Measurements from ENCODE around the gene CAST.
"Not testable (repeated sequence)": the region's sequence is repeated elsewhere in the genome, so short reads cannot be mapped to it uniquely, and the experiment has no call there.

The CAST gene

DNA sequence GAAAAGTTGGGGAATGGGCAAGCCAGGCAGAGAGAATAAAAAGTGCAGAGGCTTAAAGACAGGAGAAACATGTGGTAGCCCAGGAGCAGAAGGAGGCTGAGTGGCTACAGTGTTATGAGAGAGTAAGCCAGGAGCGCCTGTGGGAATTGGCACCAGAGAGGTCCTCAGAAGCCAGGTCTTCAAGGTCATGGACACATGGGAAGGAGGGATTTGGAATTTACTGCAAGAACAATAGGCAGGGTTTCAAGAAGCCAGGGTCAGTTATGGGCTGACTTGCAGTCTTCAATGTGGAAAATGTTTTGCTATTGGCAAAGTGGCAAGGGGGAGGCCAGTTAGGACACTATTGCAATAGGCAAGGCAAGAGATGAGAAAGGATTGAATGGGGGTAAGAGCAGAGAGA is 116.2 kb downstream of the CAST start:
- no peak for DNase-seq (ENCODE audit: low read depth in 2 of 2)

DNA sequence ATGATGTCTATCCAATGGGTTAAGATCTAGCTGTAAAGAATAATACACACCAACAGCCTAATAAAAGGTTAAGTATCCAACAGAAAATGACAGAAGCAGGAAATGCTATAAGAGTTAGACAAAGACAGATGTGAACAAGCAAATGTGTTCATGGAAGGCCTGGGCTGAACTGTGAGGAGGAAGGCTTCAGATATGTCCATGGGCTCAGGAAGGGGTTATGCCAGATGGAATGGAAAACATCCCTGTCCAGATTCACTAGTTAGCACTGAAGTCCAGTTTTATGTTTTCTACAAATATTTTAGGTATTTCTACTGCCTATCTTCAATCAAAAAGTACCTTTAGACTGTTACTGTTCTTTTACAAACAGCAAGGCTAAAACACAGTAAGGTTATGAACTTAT is 118.5 kb downstream of the CAST start:
- DNase-seq (ENCODE audit: low read depth in 2 of 2) = no peak

DNA sequence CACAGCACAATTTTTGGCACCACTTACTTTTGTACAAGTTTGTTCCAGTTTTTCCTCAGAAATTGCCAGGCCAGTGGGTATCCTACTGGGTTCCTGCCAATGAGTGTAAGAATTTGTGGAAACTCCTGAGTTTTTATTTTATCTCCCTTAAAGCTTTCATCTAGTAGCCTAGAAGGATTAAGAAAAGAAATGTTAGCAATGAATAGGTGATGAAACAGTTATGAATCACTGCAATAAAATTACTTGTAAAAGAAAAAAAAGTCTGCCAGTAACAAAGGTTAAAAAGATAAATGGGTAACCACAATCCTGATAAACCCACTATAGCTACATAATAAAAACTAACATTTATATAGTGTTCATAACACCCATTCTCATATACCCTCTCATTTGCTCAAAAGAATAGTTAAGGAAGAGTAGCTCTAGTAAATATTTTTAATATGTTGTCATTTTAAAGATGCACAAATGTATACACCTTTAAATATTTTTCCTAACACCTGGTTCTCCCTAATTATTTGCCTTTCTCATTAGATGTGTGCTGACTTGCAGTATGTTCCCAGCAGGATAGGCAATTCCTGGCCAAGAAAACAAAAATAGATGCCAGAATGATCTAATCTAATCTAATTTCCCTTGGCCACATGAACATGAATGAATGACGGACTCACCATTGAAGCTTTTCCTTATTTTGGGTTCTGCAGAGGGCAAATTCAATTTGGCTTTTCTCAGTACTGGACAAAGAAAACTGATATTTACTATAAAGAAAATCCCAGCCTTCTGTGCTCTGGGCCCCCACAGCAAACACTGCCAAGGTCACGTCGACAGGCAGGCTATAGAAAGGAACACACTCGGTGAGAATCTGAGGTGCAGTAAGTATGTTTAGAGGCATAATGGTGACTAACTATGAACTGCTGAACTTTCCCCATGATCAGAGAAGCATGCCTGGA is 119.1 kb downstream of the CAST start:
- DNase-seq (ENCODE audit: low read depth in 2 of 2) = no peak

DNA sequence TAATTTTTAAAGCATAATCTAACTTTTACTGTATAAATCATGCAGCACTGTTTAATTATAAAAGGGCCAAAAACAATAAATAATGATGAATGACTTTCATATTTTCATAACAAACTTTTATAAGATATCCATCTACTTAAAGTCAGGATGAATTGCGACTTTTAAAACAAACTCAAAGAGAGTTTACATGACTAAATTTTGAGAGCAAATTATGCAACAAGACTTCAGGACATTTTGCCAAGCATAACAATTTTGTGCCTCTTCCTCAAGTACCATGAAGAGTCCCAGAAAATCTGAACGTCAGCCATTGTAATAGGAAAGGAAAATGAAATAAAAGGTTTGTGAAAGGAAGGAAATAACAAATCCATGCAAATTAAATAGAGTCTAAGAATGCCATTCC is 121.2 kb downstream of the CAST start:
- no peak for DNase-seq (ENCODE audit: low read depth in 2 of 2)

DNA sequence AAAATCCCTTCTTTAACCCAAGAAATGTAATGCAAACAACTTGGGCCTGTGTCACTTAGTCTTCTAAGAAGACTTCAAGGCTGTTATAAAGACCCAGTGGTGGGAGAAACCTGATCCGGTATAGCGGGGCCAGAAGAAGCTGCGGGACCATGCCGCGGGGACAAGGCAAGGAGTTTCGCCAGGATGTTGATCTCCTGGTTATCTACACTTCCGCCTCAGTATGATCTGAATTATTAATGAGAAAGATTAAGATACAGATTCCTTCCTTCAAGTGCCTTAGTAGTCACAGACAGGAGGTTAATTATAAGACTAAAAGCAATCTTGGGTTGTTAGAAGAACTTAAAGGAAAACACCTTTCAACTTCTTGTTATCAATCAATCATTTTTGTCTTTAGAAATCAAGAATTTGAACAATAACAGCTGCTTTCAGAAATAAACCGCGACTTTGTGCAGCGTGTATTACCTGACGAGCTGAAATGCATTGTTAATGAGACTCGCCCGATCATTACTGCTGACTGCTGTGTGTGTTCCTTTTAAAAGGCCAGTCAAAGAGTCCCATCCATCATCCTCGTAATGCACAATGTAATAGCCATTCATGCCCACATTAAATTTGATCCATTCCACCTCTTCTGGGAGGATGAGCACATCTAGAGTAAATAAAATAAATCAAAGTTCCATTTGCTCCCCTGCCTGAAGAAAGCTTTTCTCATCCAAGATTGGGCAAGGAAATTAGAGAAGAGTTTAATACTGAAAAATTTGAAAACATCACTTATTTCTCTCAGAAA is 123.3 kb downstream of the CAST start:
- no peak for DNase-seq (ENCODE audit: low read depth in 2 of 2)

DNA sequence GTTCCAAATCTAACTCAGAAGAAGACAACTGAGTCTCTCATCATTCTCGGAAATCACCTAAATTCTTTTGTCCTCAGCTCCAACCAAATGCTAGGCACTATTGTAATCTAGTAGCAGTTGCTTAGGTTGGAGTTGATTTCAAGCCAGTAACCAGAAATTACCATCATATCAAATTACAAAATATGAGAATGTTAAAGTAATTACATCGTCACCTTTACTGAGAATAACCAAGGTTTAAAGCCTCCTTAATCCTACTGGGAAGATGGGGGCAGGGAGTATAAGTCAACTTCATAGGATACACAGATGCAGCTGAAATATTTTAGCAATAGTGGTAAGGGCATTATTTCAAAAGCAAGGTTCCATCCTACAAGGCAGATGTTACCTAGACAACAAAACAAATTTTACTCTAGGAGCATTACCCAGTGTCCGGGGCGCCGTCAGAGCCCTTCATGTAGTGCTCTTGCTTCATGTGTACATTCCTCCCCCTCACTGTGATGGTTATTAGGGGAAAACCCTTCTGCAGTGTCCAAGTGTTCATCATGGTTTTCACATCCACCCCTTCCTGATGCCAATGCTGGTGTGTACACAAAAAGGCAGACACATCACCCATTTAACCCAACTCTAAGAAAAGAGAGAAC is 126.1 kb downstream of the CAST start:
- no peak for DNase-seq (ENCODE audit: low read depth in 2 of 2)

DNA sequence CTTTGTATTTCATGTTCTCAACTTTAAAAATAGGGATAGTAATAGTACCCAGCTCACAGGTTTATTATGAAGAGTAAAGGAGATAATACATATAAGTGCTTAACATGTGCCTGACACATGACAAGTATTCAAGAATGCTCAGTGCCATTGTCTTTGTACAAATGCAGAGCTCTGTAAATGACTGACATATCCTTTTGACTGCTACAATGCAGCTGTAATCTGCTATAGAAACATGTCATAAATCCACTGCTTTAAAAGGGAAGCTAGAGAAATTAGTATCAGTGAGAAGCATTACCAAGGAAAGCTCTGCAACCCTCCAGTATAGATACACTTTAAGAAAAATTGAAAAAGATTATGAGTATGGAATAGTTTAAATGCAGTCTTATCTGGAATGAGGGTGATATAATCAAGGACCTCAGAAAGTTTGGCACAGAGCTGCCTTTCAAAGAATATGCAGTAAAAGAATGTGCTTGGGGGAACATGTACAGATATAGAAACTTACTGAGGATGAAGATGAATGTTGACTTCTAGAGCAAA is 127.7 kb downstream of the CAST start:
- no peak for DNase-seq (ENCODE audit: low read depth in 2 of 2)

DNA sequence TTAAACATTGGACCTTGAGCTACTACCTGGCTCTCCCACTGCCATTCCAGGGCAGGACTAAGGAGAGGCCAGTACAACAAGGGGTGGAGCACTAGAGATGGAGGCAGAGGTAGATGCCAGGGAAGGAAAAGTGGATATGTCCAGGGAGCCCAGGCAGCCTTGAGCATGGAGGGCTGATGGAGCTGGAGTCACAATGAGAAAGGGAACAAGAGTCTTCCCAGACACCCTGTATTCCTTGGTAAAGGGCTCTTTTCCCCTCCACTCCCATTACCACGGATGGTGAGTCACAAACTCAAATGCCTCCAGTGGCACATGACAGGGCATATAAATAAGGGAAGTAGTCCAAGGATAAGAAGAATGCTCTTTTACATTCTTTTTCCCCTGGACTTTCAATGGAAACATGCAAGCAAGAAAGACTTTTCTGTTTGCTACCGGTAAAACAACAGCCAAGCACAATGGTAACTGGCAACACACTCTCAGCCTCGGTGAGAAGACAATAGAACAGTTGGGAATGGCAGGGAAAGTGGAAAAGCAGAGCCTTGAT is 128.9 kb downstream of the CAST start:
- no peak for DNase-seq (ENCODE audit: low read depth in 2 of 2)

DNA sequence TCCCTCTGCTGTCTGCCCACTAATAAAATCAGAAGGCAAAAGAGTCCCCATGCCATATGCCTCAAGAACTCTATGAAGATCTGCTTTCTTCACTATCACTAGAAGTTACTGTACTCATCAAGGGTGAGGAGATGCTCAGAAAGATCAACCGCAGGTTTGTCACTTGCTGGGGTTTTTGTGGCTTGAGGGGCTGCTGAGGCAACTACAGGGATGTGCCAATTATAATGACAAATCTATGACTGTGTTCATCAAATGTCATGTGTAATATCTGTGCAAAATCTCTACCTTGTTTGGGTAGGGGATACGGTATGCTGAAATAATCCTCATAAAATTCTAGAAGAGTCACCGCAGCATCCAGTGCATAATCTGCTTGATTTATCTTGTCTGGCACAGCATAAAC is 132.6 kb downstream of the CAST start:
- DNase-seq (ENCODE audit: low read depth in 2 of 2) = peak in 1 of 2 donors; percentile 21

DNA sequence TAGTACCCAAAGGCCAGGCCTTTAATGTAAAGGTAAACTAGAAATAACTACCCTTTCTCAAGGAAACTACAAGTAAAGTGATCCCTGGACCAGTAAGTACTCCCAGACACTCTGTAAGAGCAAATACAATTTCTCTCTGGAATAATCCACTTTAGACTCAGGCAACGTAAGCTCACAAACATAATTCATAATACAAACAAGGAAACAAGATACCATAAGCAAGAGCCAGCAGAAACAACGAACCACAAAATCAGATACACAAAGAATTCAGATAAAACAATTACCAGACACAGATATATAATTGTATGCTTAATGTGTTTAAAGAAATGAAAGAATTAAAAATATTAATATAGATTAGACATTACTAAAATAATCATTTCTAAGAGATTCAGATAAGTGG is 133.4 kb downstream of the CAST start:
- no peak for DNase-seq (ENCODE audit: low read depth in 2 of 2)

DNA sequence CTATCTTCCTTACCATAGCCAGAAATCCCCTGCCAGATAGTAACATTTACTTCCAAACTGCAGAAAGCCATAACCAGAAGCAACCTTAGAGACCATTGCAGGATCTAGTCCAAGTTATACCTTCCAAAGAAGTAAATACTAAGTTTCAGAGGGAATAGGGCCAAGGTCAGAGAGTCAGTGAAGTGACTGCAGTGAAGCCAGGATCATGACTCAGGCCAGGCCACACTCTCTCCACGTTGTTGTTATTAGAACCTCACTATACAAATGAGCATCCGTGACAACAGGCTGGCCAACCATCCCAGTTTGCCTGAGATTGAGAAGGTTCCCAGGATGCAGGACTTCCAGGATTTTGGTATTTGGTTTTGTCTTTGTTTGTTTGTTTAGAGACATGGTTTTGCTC is 134.3 kb downstream of the CAST start:
- DNase-seq (ENCODE audit: low read depth in 2 of 2) = no peak

DNA sequence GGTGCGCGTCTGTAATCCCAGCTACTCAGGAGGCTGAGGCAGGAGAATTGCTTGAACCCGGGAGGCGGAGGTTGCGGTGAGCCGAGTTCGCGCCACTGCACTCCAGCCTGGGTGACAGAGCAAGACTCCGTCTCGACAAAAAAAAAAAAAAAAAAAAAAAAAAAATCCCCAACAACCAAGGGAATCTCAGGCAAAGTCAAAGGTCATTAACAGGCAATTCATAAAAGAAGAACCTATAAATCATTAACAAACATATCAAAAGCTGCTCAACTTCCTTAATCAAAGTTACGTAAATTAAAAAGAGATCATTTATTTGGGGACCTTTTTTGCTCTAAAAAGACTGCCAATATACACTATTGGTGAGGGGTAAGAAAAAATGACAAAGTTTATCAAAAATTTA is 139.5 kb downstream of the CAST start:
- DNase-seq (ENCODE audit: low read depth in 2 of 2) = not testable (repeated sequence)

DNA sequence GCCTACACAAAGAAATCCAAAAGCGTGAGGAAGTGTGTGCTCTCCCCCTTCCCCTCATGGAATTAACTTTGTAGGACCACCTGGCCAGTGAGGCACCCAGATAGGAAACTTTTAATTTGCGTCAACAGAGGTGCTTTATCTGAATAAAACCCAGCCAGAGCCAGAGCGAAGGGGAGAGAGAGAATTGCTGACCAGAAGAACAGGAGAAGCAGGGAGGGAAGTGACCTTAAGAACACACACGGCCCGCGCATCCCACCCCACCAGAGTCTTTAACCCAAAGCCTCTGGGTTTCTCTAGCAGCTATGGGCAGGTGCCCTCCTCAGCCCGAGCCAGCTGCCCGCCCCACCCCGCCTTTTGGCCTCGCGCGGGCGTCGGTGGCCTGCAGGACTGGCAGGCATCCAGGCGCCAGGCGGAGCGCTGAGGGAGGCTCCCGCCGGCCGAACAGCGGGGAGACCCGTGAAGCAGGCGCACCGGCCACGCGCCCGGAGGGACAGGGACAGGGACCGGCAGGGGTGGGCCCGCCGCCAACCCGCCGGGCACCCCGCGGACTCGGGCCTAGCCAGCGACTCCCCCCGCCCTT is 145.0 kb downstream of the CAST start:
- peak in 1 of 2 donors; percentile 43 for DNase-seq (ENCODE audit: low read depth in 2 of 2)

DNA sequence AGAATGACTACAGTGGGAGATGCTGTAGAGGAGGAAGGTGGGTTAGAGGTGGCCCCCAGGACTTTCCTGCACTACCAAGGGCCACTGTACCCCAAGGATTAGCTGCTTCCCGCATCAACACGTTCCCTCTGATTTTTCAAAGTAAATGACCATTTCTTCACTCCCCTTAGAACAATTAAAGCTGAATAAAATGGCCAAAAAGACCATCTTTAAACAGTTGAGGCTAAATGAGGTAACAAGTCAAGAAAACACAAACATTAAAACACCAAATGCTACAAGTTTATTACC is 146.3 kb downstream of the CAST start:
- DNase-seq (ENCODE audit: low read depth in 2 of 2) = no peak

DNA sequence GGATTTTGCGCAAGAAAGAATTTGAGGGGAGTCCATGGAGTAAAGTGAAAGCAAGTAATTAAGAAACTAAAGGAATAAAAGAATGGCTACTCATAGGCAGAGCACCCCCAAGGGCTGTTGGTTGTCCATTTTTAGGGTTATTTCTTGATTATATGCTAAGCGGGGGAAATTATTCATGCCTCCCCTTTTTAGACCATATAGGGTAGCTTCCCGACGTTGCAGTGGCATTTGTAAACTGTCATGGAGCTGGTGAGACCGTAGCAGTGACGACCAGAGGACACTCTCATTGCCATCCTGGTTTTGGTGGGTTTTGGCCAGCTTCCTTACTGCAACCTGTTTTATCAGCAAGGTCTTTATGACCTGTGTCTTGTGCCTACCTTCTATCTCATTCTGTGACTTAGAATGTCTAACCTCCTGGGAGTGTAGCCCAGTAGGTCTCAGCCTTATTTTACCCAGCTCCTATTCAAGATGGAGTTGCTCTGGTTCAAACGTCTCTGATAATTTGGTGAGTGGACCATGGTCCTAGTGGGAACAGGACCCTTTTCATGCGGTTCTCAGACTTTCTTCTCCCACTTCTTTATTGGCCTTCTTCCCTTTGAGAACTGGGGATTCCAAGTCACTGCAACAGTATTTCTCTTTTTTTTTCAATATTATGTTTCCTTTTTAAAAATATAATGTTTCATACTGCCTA is 146.8 kb downstream of the CAST start:
- DNase-seq (ENCODE audit: low read depth in 2 of 2) = no peak

DNA sequence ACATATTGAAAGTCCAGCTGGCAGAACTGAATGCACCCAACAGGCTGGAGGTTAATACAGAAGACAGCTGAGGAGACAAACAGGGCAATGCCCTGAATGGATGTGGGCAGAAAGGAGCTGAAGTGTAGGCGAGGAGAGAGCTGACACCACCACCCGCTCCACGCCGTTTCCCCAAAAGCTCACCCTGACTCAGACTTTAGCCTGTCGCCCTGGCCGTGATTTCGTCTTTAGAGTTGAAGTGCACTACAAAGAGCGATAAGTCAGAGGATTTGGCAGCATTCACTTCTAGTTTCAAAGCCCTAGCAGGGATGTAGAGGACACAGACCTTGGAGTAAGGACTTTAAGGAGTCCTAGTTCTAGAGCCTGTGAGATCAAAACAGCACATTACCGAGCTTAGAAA is 147.7 kb downstream of the CAST start:
- peak; percentile 13 to 26 for DNase-seq (ENCODE audit: low read depth in 2 of 2)

DNA sequence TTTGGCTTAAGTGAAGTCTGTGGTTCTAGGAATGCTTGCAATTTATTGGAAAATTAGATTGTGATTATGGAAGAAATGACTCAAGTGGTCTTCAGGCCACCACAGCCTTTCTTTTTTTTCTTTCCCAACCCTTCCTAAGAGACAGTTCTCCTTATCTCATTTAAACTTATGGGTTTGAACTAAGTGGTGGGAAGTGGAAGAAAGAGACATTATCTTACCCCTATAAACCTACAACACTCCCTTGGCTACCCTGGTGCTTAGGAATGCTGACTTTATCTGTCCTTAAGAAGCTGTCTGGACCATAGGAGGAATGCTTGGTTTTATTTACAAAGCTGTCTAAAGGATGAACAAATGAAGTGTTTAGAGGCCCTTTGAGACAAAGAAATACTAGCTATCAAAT is 150.7 kb downstream of the CAST start:
- DNase-seq (ENCODE audit: low read depth in 2 of 2) = no peak

DNA sequence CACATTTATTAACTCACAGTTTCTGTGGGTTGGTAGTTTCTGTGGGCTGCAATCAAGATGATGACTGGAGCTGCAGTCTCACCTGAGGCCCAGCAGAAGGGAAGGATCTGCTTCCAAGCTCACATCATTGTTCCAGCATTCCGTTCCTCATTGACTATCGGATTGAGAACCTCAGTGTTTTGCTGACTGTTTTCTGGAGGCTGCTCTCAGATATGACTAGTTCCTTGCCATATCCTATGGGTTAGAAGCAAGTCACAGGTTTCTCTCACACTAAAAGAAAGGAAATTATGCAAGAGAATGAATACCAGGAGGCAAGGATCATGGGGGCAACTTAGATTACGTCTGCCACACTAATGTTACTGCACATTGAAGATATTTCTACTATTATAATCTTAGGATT is 151.9 kb downstream of the CAST start:
- DNase-seq (ENCODE audit: low read depth in 2 of 2) = no peak

DNA sequence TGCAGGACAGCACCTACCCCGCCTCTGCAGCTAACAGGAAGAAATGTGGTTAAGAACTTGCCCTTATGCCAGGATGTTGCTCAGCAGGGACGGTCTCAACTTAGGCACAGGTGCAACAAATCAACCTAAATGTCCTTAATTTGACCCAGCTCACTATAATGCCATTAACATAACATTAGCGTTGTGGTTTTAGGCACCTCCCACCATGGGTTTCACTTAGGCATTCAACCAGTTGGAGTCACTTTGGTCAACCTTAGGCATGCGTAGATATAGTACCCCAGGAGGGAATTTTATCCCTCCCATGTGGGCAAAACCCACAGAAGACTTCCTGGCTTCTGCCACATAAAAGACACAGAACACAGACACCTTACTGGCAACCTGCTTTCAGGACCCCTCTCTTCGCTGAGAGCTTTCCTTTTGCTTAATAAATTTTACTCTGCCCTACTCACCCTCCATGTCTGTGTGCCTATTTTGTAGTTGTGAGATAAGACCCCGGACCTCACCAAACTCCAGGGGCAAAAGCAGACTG is 154.3 kb downstream of the CAST start:
- peak in 1 of 2 donors; percentile 21 for DNase-seq (ENCODE audit: low read depth in 2 of 2)

DNA sequence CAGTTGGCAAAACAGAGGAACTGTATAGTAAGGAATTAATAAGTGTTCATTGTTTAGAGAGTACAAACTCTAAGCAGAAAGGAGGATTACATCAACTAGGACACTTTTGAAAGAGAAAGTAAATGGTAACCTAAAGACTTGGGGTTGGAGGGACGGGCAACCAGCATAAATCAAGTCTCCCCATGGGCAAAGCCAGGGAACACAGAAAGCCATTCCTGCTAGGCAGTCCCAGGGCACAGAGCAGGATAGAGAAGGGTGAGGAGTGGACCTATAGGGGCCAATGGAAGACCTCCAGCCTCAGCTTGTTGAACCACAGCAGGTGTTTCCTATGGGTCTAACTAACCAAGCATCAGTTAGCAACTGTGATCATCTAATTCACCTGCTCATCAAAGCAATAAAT is 154.8 kb downstream of the CAST start:
- no peak for DNase-seq (ENCODE audit: low read depth in 2 of 2)

DNA sequence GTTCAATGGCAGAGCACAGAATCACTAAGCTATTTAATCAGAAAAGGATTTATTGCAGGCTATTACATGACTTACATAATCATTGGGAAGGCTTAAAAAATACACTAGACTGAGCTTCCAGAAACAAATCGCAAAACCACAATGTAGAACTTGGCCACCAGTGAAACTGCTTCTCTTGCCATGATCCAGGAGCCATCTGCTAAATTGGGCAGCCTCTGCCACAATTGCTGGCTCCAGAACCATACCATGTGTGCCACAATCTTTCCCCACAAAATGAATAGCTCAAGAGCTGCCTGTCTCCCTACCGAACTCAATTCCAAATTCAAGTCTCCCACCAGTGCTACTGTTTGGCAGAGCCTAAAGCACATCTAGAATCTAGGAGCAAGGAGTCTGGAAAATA is 155.3 kb downstream of the CAST start:
- DNase-seq (ENCODE audit: low read depth in 2 of 2) = no peak
